NCI-H2107 (cell line): ENCODE data around the gene NFIB.
A peak's percentile ranks its signal among the peaks of the same experiment; 100 is the strongest.

Experiments used
- DNase-seq: peaks from one replicate; lab custom pipeline; 2025; lab: John Stamatoyannopoulos, UW

NFIB gene

DNA sequence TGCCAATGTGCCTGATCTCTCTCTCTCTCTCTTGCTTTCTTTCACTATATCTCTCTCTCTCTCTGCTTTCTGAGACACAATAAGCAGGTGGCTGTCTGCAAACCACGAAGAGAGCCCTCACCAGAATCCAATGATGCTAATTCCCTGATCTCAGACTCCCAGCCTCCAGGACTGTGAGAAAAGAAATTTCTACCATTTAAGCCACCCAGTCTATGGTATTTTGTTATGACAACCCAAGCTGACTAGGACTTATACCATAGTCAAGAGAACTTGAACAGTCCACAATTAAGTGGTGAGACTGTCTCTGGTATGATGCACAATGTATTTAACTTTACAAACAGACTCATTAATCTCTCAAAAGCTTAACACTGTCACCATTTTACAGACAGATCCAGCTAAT is 67.0 kb downstream of the NFIB start:
- no peak for DNase-seq

DNA sequence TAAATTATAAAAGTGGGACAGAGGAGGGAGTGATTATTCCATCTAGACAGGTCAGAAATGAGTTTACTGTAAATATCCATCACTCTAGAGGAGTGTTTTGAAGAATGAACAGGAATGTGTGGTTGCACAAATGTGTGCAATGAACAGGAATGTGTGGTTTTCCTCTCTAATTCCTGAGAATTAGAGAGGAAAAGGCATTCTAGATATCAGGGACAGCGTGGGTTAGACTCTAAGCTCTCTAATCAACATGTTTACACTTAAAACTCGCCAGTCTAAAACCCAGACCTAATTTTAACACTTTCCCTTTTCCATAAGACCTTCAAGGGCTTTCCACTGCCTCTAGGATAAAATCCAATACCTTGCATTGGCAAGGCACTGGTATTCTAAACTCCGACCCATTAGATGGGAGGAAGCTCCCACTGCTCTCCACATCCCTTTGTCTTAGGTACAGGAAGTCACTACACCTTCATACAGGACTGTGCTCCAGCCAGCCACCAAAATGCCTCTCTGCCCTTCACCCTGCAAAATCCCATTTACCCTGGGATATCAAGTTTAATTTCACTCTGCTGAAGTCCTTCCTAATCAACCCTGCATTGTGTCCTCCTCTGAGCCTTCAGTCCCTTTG is 67.9 kb downstream of the NFIB start:
- no peak for DNase-seq

DNA sequence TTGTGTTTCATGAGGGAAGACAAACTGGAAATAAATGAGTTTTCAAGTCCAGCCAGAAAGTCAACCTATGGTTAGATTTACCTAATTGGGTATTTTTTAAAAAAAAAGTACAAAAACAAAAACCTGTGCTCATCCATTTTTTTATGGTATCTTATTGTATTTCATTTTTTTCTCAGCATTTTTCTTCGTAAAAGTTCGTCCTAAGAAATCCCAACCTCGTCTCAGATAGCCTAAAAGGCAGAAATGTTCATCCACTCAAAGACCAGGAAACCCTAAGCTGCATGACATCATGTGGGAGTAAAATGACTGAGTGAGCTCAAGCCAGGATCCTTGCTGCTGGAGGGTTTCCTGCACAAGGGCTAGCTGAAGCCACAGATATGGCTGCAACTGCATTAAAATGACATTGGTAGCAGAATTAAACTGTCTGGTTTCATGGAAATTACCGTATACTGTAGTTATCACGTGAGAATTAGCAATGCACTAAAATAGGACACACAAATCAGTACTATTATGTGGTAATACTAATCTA is 70.4 kb downstream of the NFIB start:
- no peak for DNase-seq

DNA sequence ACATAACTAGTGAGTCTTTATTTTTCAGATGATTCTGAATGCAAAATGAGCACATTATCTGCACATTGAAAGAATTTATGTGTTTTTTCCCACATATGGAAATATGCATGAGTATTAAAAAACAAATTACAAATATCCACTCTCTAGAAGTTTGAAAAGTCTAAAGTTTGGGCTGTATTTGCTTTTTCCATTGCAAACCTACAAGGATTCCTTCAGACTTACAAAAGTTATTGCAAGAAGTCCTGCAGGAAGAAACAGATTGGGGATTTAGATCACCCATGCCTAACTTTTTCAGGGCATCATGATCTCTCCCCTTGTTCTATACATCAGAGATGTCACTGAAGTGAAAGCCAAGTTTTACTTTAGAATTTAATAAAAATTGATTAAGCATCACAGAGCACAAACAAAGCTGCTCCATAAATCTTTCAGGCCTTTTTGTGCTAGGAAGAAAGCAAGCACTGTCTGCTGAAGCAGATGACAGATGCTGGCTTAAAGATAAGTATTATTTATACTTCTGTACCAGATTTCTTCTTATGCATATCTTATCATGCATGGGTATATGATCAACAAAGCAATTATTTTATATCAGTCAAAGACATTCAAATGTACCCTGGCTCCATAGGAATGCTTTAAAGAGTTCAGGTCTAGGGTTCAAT is 71.7 kb downstream of the NFIB start:
- DNase-seq = no peak

DNA sequence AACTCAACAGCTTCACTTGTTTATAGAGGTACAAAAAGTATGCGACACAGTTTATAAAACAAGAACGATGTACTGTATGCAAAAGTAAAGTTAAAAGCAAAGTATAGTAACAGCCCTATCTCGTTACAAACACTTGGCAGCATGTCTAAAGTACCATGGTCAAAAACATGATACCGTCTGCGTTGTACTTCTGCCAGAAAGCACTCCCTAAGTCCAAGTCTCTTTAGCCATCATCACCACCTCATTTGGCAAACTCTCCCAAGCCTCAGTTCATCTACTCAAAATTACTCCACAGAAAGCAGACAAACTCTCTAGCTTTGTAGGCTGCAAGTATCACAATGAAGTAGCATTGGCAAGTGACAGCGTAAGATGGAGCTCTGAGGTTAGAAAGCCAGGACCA is 73.4 kb downstream of the NFIB start:
- DNase-seq = no peak

DNA sequence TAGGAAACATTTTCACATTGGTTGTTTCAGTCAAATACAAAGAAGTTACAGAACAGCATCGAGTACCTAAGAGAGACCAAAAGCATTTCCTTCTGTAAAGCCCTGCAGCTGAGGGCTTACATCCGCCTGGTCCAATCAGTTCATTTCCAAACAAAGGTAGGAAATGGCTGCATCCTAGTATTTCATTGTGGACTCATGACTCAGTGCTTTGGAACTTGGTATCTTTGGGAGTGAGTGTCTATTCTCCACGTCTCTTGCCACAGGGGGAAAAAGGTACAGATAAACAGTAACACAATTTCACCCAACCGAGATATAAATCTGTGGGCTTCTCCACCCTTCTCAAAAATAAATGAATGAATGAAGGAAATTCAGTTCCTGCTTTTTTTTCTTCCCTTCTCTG is 75.4 kb downstream of the NFIB start:
- no peak for DNase-seq

DNA sequence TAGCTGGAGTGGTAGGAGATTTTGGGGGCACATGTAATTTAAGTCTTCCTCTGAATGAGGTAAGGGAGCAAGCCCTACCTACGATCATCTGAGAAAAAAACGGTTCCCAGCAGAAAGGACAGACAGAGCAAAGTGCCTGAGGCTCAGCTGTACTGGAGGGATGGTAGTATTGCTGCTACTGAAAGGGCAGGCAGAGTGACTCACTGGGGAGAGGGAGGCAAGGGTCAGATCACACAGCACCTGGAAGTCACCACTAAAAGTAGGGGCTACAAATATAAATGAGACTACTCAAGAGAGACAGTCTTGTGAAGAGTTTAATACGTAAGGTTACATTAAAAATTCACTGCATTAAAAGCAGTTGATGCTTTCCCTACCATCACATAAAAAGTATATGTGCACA is 75.9 kb downstream of the NFIB start:
- no peak for DNase-seq

DNA sequence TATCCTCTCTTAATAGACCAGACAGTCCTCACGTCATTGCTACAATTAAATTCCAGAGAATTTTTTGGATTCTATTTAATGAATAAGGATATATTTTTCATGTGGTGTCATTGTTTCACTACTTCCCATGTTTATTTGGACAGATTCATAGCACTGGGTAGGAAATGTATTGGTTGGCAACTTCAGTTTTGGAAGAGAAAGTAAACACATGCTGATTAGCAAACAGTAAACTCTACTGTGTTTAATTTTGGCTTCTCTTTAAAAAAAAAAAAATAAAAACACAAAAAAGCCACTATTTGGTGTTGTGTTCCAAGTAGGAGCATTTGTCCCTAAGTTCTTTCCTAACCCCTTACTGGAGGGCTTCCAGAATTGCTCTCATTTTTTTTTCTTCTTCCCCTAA is 77.3 kb downstream of the NFIB start:
- no peak for DNase-seq

DNA sequence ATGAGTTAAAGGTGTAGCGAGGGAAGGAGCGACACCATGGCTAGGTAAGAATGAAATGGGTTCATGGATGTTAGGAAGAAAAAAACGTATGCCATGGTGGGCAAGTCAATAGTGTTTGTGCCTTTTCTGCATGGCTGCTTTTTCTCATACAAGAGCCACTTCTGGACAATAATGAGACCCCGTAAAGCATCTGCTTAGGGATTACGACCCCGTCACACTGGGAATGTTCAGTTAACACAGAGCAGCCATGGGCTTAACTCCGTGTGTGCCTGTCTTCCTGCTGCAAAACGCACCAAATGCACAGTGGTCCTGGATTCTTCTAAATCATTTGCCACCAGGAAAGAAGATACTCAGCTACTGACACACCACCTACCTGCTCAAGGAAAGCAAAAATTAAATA is 81.8 kb downstream of the NFIB start:
- no peak for DNase-seq

DNA sequence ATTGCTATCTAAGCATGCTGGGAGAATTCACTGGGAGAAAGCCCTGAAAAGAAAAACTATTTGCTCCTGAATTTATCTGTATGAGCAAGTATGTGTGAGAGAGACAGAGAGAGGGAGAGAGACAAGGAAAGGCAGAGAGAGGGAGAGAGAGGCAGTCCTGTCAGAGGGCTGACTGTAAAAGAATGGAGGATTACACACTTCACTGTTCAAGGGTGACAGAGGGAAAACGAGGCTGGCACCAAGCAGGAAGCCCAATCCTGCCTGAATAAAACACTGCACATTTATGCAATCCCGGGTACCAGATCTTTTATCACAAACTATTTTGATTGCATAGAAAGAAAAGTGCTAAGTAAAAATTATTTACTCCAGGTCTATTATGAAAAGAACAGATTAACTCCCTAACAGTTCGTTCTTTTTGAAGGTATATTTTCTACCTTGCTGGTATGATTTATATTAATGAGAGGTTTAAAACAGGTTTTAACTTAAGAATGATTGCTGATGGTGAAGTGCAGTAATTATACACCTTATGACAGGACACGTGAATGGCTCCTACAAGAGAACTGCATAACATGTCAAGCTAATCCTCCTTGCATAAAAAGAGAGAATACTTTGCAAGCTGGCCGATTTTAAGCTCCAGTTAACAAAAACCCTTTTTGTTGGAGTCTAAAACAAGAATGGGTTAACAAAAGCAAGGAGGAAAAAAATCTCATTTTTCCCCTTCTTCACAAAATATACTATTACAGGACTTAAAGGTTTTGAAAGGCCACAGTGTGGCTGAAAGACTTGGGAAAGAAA is 82.5 kb downstream of the NFIB start:
- DNase-seq = no peak

DNA sequence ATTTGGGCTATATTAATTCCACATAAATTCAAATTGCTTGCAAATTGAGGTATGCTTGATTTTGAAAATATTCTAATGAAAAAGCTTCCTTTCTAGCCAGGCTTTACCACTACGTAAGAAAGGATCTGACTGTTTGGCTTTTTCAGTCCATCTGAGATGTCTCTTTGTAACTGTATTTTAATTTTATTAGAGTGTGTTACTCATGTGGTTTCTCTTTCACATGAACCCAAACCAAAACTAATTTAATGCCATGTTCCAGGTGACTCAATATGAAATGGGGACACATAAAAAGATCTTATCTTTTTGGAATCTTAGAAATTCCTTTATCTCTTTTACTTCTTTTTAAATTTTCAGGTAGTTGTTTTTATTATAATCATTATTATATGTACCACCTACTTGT is 85.3 kb downstream of the NFIB start:
- no peak for DNase-seq

DNA sequence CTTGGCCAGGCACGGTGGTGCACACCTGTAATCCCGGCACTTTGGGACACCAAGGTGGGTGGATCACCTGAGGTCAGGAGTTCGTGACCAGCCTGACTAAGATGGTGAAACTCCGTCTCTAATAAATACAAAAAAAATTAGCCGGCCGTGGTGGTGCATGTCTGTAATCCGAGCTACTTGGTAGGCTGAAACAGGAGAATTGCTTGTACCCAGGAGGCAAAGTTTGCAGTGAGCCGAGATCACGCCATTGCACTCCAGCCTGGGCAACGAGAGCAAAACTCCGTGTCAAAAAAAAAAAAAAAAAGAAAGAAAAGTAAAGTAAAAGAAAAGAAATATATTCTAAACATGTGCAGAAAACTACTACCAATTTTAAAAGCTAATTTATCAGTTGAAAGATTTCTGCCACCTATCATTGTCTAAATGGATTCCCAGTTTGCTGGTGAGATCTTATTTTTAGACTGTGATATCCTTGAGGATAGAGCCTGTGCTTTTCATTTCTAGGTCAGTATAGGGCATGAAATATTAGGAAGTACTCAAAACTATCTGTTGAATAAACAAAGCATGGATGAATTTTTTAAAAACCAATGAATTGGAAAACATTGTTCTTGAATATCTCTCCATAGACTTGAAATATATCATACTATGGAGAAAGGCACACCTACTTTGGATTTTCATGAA is 86.9 kb downstream of the NFIB start:
- no peak for DNase-seq

DNA sequence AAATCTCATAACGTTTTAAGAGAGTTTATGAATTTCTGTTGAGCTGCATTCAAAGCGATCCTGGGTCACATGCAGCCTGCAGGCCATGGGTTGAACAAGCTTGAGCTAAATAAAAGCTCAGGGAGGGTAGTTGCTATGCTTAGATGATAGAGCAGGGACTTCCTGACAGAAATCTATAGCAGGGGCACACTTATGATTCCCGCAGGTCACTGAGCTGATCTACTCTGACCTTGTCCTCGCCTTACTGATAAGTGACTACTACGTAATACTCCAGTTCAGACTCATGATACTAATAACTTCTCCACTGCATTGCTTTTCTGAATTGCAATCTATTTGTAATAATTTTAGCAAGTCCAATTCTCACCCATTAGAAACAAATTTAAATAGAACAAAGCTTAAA is 90.9 kb downstream of the NFIB start:
- no peak for DNase-seq

DNA sequence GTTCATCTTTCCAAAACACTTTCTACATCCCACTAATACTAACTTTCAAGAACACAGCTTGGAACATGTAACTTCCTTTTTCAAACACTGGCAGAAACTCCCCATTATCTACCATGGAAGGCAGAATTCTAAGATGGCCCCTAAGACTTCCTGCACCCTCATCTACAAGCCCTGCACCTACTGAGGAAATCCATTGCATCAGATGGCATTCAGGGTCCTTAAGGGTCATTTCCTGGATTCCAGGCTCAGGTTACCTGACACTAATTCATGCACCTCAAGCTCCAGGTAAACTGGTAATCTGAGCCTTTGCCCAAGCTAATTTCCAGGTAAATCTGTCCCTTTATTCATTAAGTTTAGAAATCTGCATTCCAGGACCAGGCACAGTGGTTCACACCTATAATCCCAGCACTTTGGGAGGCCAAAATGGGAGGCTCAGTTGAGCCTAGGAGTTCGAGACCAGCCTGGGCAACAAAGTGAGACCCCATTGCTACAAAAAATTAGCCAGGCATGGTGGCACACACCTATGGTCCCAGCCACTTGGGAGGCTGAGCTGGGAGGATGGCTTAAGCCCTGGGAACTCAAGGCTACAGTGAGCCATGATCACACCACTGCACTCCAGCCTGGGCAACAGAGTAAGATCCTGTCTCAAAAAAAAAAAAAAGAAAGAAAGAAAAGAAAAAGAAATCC is 91.6 kb downstream of the NFIB start:
- DNase-seq = no peak

DNA sequence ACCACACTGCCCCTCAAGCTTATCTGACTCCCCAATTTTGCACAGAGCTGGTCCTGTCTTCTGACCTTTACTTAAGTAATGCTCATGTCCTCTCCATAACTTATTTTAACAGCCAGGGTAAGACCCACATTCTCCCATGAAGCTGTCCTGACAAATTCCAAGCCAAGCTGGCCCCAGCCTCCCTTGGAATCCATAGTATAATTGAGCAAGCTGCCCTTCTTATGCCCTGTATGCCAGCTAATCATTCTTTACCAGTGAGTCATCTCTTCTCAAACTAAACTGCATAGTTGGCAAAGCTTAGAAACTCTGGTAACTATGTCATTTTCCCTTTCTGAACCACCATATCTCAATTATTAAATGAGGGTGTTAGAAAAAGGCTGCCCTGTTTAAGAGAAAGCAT is 92.4 kb downstream of the NFIB start:
- no peak for DNase-seq

DNA sequence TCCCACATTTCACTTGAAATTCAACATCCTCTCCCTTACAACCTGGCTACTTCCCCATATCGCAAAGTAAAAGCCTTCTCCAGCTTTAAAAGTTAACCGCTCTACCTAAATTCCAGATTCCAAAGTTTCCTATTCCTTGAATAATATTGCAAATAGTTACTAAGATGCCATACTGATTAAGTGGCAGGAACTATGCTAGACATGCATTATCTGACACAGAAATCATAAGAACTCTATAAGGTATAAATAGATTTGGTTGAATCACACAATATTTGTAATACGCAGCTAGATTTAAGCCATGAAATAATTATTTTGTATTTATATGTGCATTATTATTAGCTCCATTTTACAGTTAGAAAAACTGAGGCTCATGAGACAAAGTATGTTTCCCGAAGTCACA is 92.8 kb downstream of the NFIB start:
- no peak for DNase-seq

DNA sequence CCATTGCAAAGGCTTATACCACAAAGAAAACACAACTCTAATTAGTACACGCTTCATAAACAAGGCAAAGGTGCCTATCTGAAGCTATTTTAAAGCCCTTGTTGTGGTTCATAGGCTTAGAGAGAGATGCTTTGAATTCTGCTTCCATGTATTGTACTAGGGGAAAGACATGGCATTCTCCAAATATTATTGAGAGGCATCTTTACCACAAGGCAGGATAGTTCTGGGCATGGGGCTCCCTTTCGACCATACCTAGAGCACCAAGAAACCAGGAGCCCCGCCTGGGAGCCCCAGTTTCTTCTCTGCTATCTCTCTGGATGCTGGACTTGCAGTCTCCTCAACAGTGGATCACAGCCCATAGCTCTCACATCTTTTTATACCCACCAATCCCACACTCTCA is 93.7 kb downstream of the NFIB start:
- DNase-seq = no peak

DNA sequence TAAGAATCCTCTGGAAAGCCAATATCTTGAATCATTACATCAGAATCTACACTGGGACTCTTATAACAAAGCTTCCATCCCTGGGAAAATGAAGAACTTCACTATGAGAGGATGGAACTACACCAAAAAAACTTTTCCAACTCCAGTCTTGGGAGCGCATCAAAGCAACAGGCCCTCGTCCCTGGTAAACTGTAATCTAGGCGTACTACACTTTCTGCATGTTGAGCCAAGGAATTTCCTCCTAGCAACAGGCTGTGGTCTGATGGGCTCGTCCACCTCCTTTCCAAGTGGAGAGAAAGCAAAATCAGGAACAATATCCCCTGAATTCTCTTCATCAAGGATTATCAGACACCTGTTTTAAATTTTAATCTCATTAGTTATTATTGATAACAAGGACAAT is 94.1 kb downstream of the NFIB start:
- DNase-seq = no peak

DNA sequence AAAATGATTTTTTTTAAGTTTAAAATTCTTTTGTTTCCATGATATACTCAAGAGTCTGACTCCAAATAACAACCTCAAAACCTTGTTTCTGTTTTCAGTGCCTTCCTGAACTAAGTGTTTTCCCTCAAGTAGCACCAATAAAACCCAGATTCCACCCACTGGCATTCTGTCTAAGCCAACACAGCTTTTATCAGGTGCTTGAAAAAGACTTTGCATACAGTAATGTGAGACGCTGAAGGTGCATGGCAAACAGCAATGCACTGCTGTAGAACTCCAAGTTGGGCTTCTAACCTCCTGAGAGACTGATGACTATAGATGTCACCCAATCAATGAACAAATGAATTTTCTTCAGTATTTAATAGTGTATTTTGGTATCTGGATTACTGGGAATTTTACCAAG is 95.7 kb downstream of the NFIB start:
- DNase-seq = peak; percentile 56

DNA sequence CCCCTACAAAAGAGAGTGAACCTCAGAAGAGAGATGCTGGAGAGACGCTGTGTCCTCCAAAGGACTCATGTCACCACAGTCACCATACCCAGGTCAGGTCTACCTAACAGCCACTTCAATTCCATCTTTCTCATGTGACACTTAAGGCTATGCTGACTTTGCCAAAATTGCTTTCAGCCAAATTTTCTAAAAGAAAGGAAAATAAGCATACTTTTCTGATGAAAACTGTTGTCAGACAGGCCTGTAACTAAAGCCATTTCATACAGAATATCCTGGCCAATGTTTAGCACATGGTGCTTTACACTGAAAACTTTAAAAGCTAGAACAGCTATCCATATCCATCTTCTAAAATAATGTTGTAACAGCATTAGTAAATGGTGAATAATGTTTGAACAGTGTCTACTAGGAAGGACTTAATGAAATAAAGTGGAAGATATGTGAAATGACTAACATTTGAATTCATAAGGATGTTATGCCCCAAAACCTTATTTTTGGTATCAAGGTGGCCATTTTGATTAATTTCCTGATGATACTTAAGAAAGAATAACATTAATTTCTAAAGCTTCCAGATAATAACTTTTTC is 97.2 kb downstream of the NFIB start:
- DNase-seq = no peak

DNA sequence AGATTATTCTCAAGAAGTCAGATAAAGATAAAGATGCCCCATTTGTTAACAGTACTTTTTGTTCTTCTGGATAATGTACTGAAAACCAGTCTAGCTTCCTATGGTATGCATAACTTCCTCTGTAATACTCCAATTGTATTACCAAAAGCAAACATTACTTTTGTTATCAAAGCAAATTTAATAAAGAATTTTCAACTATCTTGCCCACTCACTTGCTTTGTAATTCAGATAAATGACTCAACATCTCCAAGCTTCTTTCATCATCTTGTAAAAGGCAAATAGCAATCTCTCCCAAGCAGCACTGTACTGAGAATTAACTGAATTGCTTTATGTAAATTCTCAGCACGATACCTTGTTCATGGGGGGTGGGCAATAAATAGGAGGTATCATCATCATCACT is 98.3 kb downstream of the NFIB start:
- DNase-seq = no peak

DNA sequence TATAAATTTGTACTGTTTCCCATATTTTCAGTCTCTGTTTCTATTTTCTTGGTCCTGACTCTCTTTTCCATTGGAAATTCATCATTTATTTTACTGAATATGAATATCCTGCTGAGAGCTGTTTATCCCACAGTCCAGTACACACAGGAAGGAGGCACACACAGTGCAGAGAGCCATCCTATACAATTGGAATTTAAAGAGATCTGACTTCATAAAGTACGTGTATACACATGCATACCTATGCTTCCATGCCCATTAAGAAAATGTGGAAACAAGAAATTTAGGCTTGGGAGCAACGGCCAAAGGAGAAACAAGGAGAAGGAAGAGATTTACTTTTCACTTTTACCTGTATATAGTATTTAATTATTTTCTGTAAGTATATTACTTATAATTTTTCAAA is 99.2 kb downstream of the NFIB start:
- DNase-seq = no peak
